ENCODE results near the gene TRPM4.

The TRPM4 gene

GRCh38 chr19:49109569-49110233 lies 47.9 kb upstream of the TRPM4 start:
- TF ChIP-seq CREB5 (CRISPR knock-in tag; IDR thresholded peaks at IDR 0.05; ENCODE audit: low read depth) (no peak), ZC3H10 (CRISPR knock-in tag; IDR thresholded peaks at IDR 0.05) (no peak), PPARA (CRISPR knock-in tag; IDR thresholded peaks at IDR 0.05; ENCODE audit: borderline replicate concordance) (no peak), RARB (CRISPR knock-in tag; IDR thresholded peaks at IDR 0.05) (no peak), POU6F1 (CRISPR knock-in tag; IDR thresholded peaks at IDR 0.05; ENCODE audit: borderline replicate concordance, low read depth) (no peak), ISL1 (CRISPR knock-in tag; IDR thresholded peaks at IDR 0.05) (no peak), CSRNP3 (CRISPR knock-in tag; IDR thresholded peaks at IDR 0.05) (no peak), ARNTL (CRISPR knock-in tag; IDR thresholded peaks at IDR 0.05; ENCODE audit: borderline replicate concordance, low read depth) (no peak), CSDC2 (CRISPR knock-in tag; IDR thresholded peaks at IDR 0.05) (no peak), TCF4 (CRISPR knock-in tag; IDR thresholded peaks at IDR 0.05; ENCODE audit: borderline replicate concordance) (no peak), PATZ1 (CRISPR knock-in tag; IDR thresholded peaks at IDR 0.05; ENCODE audit: borderline replicate concordance) (no peak)
- no peak for ATAC-seq

GRCh38 chr19:49110567-49110966 lies 47.0 kb upstream of the TRPM4 start:
- TF ChIP-seq POU6F1 (CRISPR knock-in tag; IDR thresholded peaks at IDR 0.05; ENCODE audit: borderline replicate concordance, low read depth) (no peak), ZFP30 (CRISPR knock-in tag; IDR thresholded peaks at IDR 0.05) (no peak), BACH2 (CRISPR knock-in tag; IDR thresholded peaks at IDR 0.05; ENCODE audit: borderline replicate concordance) (no peak), ISL1 (CRISPR knock-in tag; IDR thresholded peaks at IDR 0.05) (no peak), GLIS3 (CRISPR knock-in tag; IDR thresholded peaks at IDR 0.05) (no peak), CREB5 (CRISPR knock-in tag; IDR thresholded peaks at IDR 0.05; ENCODE audit: low read depth) (no peak), SNAI2 (CRISPR knock-in tag; IDR thresholded peaks at IDR 0.05) (no peak), ZNF8 (CRISPR knock-in tag; IDR thresholded peaks at IDR 0.05) (no peak), ARNTL (CRISPR knock-in tag; IDR thresholded peaks at IDR 0.05; ENCODE audit: borderline replicate concordance, low read depth) (no peak), ZFP3 (CRISPR knock-in tag; IDR thresholded peaks at IDR 0.05) (no peak), ESRRG (CRISPR knock-in tag; IDR thresholded peaks at IDR 0.05) (no peak), TCF4 (CRISPR knock-in tag; IDR thresholded peaks at IDR 0.05; ENCODE audit: borderline replicate concordance) (no peak), PPARA (CRISPR knock-in tag; IDR thresholded peaks at IDR 0.05; ENCODE audit: borderline replicate concordance) (no peak)
- ATAC-seq: no peak

- no peak for ATAC-seq
- no peak for TF ChIP-seq CSRNP3 (CRISPR knock-in tag; IDR thresholded peaks at IDR 0.05)
- TF ChIP-seq ZNF8 (CRISPR knock-in tag; IDR thresholded peaks at IDR 0.05): no peak
- TF ChIP-seq SNAI2 (CRISPR knock-in tag; IDR thresholded peaks at IDR 0.05): no peak
- TF ChIP-seq TCF4 (CRISPR knock-in tag; IDR thresholded peaks at IDR 0.05; ENCODE audit: borderline replicate concordance): no peak
- TF ChIP-seq OSR1 (CRISPR knock-in tag; IDR thresholded peaks at IDR 0.05): no peak
- no peak for TF ChIP-seq ZFP30 (CRISPR knock-in tag; IDR thresholded peaks at IDR 0.05)
- TF ChIP-seq GLIS3 (CRISPR knock-in tag; IDR thresholded peaks at IDR 0.05): no peak
- no peak for TF ChIP-seq TSHZ2 (CRISPR knock-in tag; IDR thresholded peaks at IDR 0.05)
Observed at GRCh38 chr19:49111218-49111998, 46.2 kb upstream of the TRPM4 start.
